H7 (cell line): ENCODE measurements around the gene ABCA4. TPM values are rescaled to one million over a fixed set of nuclear protein-coding genes. Genes with fewer than 3 reads are reported as not detected.

Source experiments
- DNase-seq: peaks from one replicate; pipeline ENCODE4 v3.0.0; 2012
- H3K27me3 ChIP-seq: 2 replicates; pipeline ENCODE4 v1.6.0; 2011; ENCODE audit warnings: mild to moderate bottlenecking, low read length; ENCODE audit not compliant: control insufficient read depth, insufficient read depth
- H3K36me3 ChIP-seq: replicated peaks from 2 replicates; pipeline ENCODE4 v1.5.1; 2011; ENCODE audit warnings: low read length; ENCODE audit not compliant: control insufficient read depth, insufficient read depth
- H3K4me3 ChIP-seq: 2 replicates; pipeline ENCODE4 v1.5.1; 2011; ENCODE audit warnings: low read depth, mild to moderate bottlenecking, control low read depth, low read length, moderate library complexity; ENCODE audit not compliant: insufficient read depth
- total RNA-seq: library from RNA; depleted of rRNA; stranded (reverse); fragments of >200 nt; shearing (Covaris generic); gene quantifications from 2 replicates; pipeline ENCODE4 v1.2.3, GENCODE V29; 2014

ABCA4 gene
- total RNA-seq, 1 experiment from 2014 or later: 0.24 TPM

DNA sequence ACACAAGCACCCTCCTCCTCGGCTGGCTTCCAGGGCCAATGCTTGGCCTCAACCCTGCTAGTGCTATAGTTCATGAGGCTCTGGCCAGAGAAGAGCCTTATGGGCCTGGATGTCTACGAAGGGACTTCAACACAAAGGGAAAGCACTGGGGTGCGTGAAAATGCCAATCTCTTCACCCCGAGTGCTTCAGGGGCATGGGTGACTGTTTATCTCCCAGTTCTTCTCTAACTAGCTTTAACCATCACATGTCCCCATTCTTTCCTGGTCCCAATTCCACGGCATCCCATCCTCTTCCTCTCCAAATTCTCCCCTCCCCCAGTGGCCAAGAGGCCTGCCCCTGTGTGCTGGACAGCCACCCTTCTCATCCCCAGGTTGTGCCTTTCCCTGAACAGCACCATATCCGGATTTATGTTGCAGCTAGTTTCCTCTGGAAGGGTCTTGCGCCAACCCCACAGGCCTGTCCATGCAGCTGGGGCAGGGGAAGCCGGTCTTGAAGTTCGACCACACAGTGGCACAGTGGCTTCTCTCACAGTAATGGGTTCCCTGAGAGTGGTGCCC, 16.7 kb downstream of the ABCA4 start:
- peaks cover 4% of the 10 kb centered on the region; the same call in 1 of the 2 replicates for H3K27me3 ChIP-seq

GRCh38 chr1:94103608-94104007, 17.3 kb downstream of the ABCA4 start:
- Histone ChIP-seq H3K4me3 (no peak overlapping the region), H3K36me3 (no peaks in the 10 kb centered on the region), H3K27me3 (peaks cover 4% of the 10 kb centered on the region; the same call in 1 of the 2 replicates)
- no peak for DNase-seq

More for the DNA sequence above, 16.7 kb downstream of the ABCA4 start:
- Histone ChIP-seq H3K4me3 (no peak overlapping the region), H3K36me3 (no peaks in the 10 kb centered on the region)
- DNase-seq: no peak

DNA sequence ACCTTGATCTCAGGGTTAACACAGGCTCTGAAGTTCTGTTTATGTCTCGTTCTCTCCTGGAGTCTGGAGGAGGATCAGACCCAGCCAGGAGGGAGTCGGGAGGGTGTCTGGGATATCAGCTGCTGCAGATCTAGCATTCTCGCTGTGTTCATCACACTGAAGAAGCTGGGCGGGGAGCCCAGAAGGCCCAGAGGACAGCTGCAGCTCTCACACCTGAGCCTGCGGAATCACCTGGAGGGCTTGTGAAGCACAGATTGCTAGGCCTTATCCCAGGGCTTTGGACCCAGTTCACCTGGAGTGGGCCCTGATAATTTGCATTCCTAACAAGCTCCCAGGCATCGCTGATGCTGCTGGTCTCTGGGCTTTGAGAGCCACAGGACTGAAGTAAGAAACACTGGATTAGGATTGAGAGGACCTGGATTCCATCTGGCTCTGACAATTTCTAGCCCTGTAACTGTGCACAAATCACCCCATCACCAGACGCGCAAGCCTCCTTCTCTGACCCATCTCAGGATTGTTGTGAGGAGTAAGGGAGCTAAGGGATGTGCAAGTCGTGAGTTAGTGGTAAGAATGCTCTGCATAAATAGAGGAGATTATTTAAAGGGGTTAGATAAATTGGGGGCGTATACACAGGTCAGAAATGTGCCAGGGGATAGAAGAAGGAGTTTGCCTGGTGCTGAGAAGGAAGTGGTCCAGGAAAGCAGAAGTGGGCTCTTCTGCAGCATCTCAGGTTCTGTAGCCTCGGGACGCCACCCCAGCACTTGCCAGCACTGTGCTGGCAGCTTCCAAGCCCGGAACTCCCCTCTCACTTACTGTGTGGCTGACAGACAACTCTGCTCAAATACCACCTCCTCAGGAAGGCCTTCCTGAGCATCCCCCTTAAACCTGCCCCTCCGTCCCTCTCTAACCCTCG, 19.1 kb downstream of the ABCA4 start:
- H3K27me3 ChIP-seq: peaks cover 4% of the 10 kb centered on the region; the same call in 1 of the 2 replicates
- no peak overlapping the region for H3K4me3 ChIP-seq
- H3K36me3 ChIP-seq: no peaks in the 10 kb centered on the region
- DNase-seq: no peak

- Histone ChIP-seq H3K4me3 (no peak overlapping the region), H3K36me3 (no peaks in the 10 kb centered on the region), H3K27me3 (peaks cover 4% of the 10 kb centered on the region; the same call in 1 of the 2 replicates)
- no peak for DNase-seq
These were observed 19.9 kb downstream of the ABCA4 start for GRCh38 chr1:94100785-94101612.

GRCh38 chr1:94100129-94100784, 20.7 kb downstream of the ABCA4 start:
- no peak for DNase-seq
- no peaks in the 10 kb centered on the region for H3K36me3 ChIP-seq
- no peak overlapping the region for H3K4me3 ChIP-seq
- H3K27me3 ChIP-seq: peaks cover 2% of the 10 kb centered on the region; the same call in 1 of the 2 replicates

DNA sequence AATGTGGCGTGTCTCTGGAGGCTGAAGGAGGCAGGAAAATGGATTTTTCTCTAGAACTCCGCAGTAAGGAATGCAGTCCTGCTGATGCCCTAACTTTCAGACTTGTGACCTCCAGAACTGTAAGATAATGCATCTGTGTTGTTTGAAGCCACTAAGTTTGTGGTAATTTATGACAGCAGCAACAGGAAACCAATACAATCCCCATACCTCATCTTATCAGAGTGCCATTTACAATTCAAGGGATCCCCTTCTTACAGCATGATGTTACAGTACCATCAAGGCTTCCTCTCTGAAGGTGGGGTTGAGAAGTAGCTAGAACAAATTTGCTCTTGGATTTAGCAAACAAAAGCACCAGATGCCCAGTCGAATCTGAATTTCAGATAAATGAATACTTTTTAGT, 21.6 kb downstream of the ABCA4 start:
- no peak for DNase-seq
- peaks cover 2% of the 10 kb centered on the region; the same call in 1 of the 2 replicates for H3K27me3 ChIP-seq
- no peak overlapping the region for H3K4me3 ChIP-seq
- no peaks in the 10 kb centered on the region for H3K36me3 ChIP-seq

GRCh38 chr1:94098585-94099111, 22.3 kb downstream of the ABCA4 start:
- no peak for DNase-seq
- H3K36me3 ChIP-seq: no peaks in the 10 kb centered on the region
- no peak overlapping the region for H3K4me3 ChIP-seq
- H3K27me3 ChIP-seq: no peaks in the 10 kb centered on the region; the same call in 1 of the 2 replicates

GRCh38 chr1:94096797-94097549, 24.0 kb downstream of the ABCA4 start:
- Histone ChIP-seq H3K36me3 (no peaks in the 10 kb centered on the region), H3K27me3 (no peaks in the 10 kb centered on the region; the same call in 1 of the 2 replicates), H3K4me3 (no peak overlapping the region)
- no peak for DNase-seq

DNA sequence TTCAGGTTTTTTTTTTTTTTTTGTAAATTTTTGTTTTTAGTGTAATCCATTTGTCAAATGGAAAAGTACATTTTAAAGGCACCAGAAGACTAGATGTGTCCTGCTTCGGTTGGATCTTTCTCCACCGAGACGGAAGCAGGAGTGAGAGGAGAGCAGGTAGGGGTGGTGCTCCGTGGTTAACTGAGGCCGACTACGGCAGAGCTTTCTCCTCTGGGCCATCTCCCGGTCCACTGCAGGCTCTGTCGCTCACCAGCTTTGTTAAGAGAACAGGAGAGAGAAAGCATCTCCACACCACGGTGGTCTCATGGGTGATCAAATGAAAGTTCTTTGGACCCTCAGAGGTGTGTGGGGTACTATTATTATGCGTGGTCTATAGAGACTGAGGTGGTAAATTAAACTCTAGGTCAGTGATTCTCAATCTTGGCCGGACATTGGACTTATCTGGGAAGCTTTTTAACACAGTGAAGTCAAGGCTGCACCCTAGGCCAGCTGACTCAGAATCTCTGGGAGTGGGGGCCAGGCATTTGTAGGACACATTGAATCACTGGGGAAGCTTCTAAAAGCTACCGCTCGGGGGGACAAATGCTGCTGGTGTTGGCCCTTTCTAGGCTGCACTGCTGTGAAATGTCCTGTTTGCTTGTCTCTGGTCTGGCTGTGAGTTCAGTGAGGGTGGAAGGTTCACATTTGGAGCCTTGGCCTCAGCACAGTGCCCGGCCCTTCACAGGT, 25.0 kb downstream of the ABCA4 start:
- no peak overlapping the region for H3K4me3 ChIP-seq
- no peaks in the 10 kb centered on the region; the same call in 1 of the 2 replicates for H3K27me3 ChIP-seq
- H3K36me3 ChIP-seq: no peaks in the 10 kb centered on the region
- DNase-seq: no peak

DNA sequence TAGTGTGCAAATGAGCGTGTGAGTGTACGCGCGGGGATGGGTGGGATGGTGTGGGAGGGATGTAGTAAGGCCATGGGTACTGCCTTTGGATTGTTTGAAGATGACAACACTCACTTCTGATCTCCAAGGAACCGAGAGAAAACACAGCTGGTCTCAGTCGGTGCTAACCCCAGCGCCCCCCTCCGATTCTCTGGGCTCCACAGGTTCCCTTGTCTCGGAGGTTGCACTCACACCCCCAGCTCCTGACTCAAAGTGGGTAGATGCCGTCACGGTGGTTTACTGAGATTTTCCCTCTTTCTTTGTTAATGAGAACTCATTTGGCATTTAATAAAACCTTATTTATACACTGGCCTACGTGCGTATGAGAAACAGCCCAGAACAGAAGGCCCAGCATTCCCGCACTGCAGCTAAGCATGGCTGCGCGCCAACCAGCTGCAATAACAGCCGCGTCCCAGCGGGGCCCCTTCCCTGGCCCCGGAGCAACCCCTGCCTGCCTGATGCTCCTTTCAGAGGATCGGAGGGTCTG, 25.8 kb downstream of the ABCA4 start:
- no peak overlapping the region for H3K4me3 ChIP-seq
- H3K36me3 ChIP-seq: no peaks in the 10 kb centered on the region
- H3K27me3 ChIP-seq: no peaks in the 10 kb centered on the region; the same call in 1 of the 2 replicates
- DNase-seq: no peak

GRCh38 chr1:94094469-94095111, 26.4 kb downstream of the ABCA4 start:
- Histone ChIP-seq H3K4me3 (no peak overlapping the region), H3K36me3 (no peaks in the 10 kb centered on the region), H3K27me3 (no peaks in the 10 kb centered on the region; the same call in 1 of the 2 replicates)
- DNase-seq: no peak

GRCh38 chr1:94093996-94094395, 27.0 kb downstream of the ABCA4 start:
- Histone ChIP-seq H3K4me3 (no peak overlapping the region), H3K27me3 (no peaks in the 10 kb centered on the region; the same call in 1 of the 2 replicates), H3K36me3 (no peaks in the 10 kb centered on the region)
- DNase-seq: no peak
